Ovary (tissue), 9 donors: ENCODE data around the gene PTPRA. TPM values are rescaled to one million over a fixed set of nuclear protein-coding genes. Genes with fewer than 3 reads are reported as not detected.

ENCODE experiments used
- DNase-seq, 5 donors: peaks; one replicate each; pipeline ENCODE4 v3.0.0-alpha.2; 2019 to 2020
- H3K27ac ChIP-seq, 2 donors: fragments of 200-600 bp; one replicate each; pipeline versions ENCODE4 v1.5.1 to v1.8.0; 2019 to 2022
- H3K27me3 ChIP-seq: fragments of 200-600 bp; one replicate; pipeline ENCODE4 v1.8.0; 2022
- H3K36me3 ChIP-seq: fragments of 200-600 bp; sonication (generic); one replicate; pipeline ENCODE4 v1.5.1; 2019
- H3K4me1 ChIP-seq: one replicate; pipeline ENCODE4 v1.8.1; 2013; ENCODE audit warnings: mild to moderate bottlenecking, moderate library complexity; ENCODE audit not compliant: insufficient read depth
- H3K4me3 ChIP-seq: fragments of 200-600 bp; sonication (generic); one replicate; pipeline ENCODE4 v1.5.1; 2017
- H3K9me3 ChIP-seq, 2 donors: fragments of 200-600 bp in 1 of 2; sonication (generic) in 1 of 2; one replicate each; pipeline versions ENCODE4 v1.5.1 to v1.8.1; 2013 to 2019; ENCODE audit warnings: mild to moderate bottlenecking in 1 of 2, moderate library complexity in 1 of 2
- EP300 ChIP-seq: sonication (generic); formaldehyde crosslinking; IDR thresholded peaks from one replicate; pipeline ENCODE4 v1.6.1; 2017; ENCODE audit warnings: antibody characterized with exemption
- POLR2A ChIP-seq: fragments of 450-650 bp; IDR thresholded peaks from one replicate; pipeline ENCODE4 v1.6.1; 2017; ENCODE audit warnings: antibody characterized with exemption, mild to moderate bottlenecking, moderate library complexity
- WGBS, 3 donors: extraction: QIAGEN DNeasy Blood & Tissue Kit in 1 of 3; methylation state at CpG; one replicate each; pipeline versions ENCODE4 v1.1.5 to v1.1.7; 2013 to 2017; 5-methylcytosine and 5-hydroxymethylcytosine counted together
- intact Hi-C, 4 donors: fragments of 100-400 bp; cut with DNase I; formaldehyde crosslinking; loops; one replicate each; pipeline versions ENCODE4 v1.11.0 to v1.15.1; 2022 to 2023
- polyA plus RNA-seq, 2 donors: library from polyadenylated mRNA; stranded (reverse); fragments of 200-250 nt in 1 of 2; fragments of 350-450 nt in 1 of 2; fragmentation: Illumina TruSeq in 1 of 2; extraction: RNeasy Lipid Tissue Mini Kit (QIAGEN cat#74804) in 1 of 2; gene quantifications; one replicate each; pipeline ENCODE4 v1.2.3, GENCODE V29; 2013 to 2014
- total RNA-seq, 7 donors: library from RNA; depleted of rRNA in 2 of 7; stranded (reverse); fragments of >200 nt in 2 of 7; fragmentation: NEBNext Ultra II Directional in 3 of 7; extraction: Animal tissue kit (Norgen Biotek cat#: 25700) in 3 of 7; gene quantifications; one replicate each; pipeline versions ENCODE4 v1.1.0 to v1.2.4, GENCODE V29; 2016 to 2023
- TF ChIP-seq, protein P1 (sequence below), 3 donors: fragments of 450-650 bp in 2 of 3; fragments of 200-600 bp in 1 of 3; IDR thresholded peaks; one replicate each; pipeline versions ENCODE4 v1.5.1 to v1.8.0; 2016 to 2022; ENCODE audit warnings: antibody characterized with exemption in 3 of 3, mild to moderate bottlenecking in 1 of 3
- donor health status: DM: no; HTN: no; CAD: no; lungs with moderate emphysema.
- donor health status: DM: no; HTN: no; CAD: no.
- donor health status: Bipolar disorder and iron deficiency.
- donor health status: DM: yes; HTN: yes; CAD: no.
- donor health status: DM: no; HTN: no; CAD: no.
- donor health status: DM: yes; HTN: yes; CAD: no.

The PTPRA gene
- total and polyA plus RNA-seq, 9 donors, result 40.7 to 178 (median 71.8) TPM

DNA sequence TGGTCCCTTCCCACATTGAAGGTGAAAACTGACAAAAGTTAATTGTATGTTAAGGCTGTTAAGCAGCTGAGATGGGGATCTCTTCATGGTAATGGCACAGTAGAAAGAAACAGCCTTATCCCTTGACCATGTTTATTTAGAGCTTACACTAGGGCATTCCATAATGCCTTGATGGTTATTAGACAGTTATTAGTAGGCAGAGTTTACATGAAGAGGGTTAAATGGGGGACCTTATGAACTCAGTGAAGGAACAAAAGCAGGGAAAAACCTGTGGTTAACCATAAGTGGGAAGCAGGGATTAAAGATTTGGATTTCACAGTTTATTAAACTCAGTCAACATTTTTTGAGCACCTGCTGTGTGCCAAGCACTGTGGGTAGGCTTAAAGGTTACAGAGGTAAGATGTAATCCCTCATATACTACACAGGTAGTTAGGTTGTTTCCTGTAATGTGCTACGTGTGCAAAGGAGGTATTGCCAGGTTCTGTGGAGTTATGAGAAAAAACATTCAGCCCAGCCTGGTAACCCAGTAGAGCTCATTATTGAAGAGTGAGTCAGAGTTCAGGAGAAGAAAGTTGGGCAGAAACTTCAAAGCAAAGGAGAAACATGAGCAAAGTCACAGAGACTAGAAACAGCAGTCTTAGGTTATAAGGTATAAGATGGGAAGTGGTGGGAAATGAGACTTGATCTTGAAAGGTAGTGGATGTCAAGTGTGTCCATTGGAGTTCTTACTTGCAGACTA, 137.9 kb downstream of the PTPRA start:
- TF ChIP-seq POLR2A, result no peak
- no peak for TF ChIP-seq EP300
- TF ChIP-seq, protein P1, sequence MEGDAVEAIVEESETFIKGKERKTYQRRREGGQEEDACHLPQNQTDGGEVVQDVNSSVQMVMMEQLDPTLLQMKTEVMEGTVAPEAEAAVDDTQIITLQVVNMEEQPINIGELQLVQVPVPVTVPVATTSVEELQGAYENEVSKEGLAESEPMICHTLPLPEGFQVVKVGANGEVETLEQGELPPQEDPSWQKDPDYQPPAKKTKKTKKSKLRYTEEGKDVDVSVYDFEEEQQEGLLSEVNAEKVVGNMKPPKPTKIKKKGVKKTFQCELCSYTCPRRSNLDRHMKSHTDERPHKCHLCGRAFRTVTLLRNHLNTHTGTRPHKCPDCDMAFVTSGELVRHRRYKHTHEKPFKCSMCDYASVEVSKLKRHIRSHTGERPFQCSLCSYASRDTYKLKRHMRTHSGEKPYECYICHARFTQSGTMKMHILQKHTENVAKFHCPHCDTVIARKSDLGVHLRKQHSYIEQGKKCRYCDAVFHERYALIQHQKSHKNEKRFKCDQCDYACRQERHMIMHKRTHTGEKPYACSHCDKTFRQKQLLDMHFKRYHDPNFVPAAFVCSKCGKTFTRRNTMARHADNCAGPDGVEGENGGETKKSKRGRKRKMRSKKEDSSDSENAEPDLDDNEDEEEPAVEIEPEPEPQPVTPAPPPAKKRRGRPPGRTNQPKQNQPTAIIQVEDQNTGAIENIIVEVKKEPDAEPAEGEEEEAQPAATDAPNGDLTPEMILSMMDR (IDR thresholded peaks at IDR 0.05), result no peak
- Histone ChIP-seq H3K4me1 (no peaks in the 10 kb centered on the region), H3K4me3 (no peak overlapping the region), H3K27ac (no peak overlapping the region), H3K36me3 (no peaks in the 10 kb centered on the region), H3K27me3 (no peaks in the 10 kb centered on the region), H3K9me3 (no peaks in the 10 kb centered on the region)
- no peak for DNase-seq
- WGBS, 3 donors, result 47 to 77% (median 66%) methylated on average over 1 of the region's 1 CpG
- intact Hi-C loops, result no loop called here

DNA sequence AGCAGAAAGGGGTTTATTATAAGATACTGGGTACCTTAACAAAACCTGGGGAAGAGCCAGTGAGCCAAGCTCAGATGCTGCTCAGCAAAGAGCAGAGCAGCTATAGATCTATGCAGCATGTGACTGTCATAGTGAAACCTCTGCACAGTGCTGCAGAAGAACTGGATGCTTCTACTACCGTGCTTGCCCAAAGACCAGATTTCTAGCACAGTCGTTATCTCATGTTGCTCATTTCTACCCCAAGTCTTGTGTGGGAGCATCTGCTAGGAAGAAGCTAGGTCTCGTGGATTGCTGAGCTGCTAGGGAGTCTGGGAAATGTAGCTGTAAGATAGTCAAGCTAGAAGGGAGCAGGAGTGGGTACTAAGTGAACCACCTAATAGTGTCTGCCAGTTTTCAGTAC, 138.5 kb downstream of the PTPRA start:
- intact Hi-C loops, result no loop called here
- no peaks in the 10 kb centered on the region for H3K4me1 ChIP-seq
- no peaks in the 10 kb centered on the region for H3K9me3 ChIP-seq
- no peak overlapping the region for H3K27ac ChIP-seq
- 24 to 68% (median 36%) methylated on average over 3 of the region's 3 CpGs for WGBS, 3 donors
- no peak for DNase-seq
- H3K27me3 ChIP-seq, result no peaks in the 10 kb centered on the region
- TF ChIP-seq EP300, result no peak
- TF ChIP-seq, protein P1 (IDR thresholded peaks at IDR 0.05), result no peak
- no peak for TF ChIP-seq POLR2A
- no peak overlapping the region for H3K4me3 ChIP-seq
- H3K36me3 ChIP-seq, result no peaks in the 10 kb centered on the region

DNA sequence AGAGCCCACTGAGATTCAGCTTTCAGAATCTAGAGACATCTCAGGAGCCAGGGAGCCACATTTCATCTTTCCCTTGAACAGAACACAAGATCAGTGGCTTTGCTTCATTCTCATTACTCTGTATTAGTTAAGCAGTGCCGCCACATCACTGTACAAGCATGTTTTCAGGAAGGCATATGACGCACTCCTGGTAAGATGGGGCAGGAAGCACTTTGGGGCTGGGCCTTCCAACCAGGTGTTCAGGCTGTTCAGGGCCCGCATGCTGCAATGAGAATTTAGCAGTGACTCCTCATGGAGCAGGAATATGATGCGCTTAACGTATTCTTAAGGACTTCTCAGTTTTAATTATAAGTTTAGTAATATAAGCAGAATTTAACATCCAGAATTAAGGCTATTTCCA, 140.5 kb downstream of the PTPRA start:
- no peaks in the 10 kb centered on the region for H3K9me3 ChIP-seq
- no peaks in the 10 kb centered on the region for H3K27me3 ChIP-seq
- H3K27ac ChIP-seq, result no peak overlapping the region
- DNase-seq, result no peak
- no peaks in the 10 kb centered on the region for H3K4me1 ChIP-seq
- H3K36me3 ChIP-seq, result no peaks in the 10 kb centered on the region
- 97% methylated on average over 5 of the region's 5 CpGs for WGBS, 3 donors
- TF ChIP-seq EP300 (no peak), POLR2A (no peak)
- TF ChIP-seq, protein P1 (IDR thresholded peaks at IDR 0.05), result no peak
- no peak overlapping the region for H3K4me3 ChIP-seq
- intact Hi-C loops, result no loop called here

DNA sequence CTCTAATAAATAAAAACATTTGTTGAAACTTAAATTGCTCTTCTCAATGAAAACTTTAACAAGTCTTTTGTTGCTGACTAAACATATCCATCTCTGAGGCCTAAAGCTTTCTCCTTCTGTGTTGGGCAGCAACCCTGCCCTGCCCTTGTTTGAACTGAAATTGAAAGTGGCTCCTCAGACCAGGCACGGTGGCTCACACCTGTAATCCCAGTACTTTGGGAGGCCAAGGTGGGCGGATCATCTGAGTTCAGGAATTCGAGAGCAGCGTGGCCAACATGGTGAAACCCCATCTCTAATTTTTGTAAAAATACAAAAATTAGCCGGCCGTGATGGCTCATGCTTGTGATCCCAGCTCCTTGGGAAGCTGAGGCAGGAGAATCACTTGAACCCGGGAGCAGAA, 140.9 kb downstream of the PTPRA start:
- no peaks in the 10 kb centered on the region for H3K4me1 ChIP-seq
- TF ChIP-seq, protein P1 (IDR thresholded peaks at IDR 0.05), result no peak
- TF ChIP-seq POLR2A (no peak), EP300 (no peak)
- 97 to 98% (median 97%) methylated on average over 7 of the region's 7 CpGs for WGBS, 3 donors
- no peak overlapping the region for H3K4me3 ChIP-seq
- no peaks in the 10 kb centered on the region for H3K27me3 ChIP-seq
- no peaks in the 10 kb centered on the region for H3K9me3 ChIP-seq
- intact Hi-C loops, result no loop called here
- H3K36me3 ChIP-seq, result no peaks in the 10 kb centered on the region
- DNase-seq, result no peak
- no peak overlapping the region for H3K27ac ChIP-seq
